Lung (tissue), 12 donors: ENCODE data around the gene CNTNAP2. TPM values are rescaled to one million over a fixed set of nuclear protein-coding genes. Genes with fewer than 3 reads are reported as not detected.

ENCODE experiments used
- ATAC-seq: fragments of 200-7000 bp; cut with Tn5 transposase; one replicate; pipeline ENCODE4 v1.9.1; 2020; ENCODE audit warnings: moderate number of reproducible peaks; ENCODE audit not compliant: insufficient read depth, low FRiP score
- DNase-seq, 3 donors: peaks; one replicate each; pipeline ENCODE4 v3.0.0-alpha.2; 2013 to 2017
- H3K27ac ChIP-seq, 2 donors: one replicate each; pipeline ENCODE4 v1.5.1; 2013; ENCODE audit warnings: mild to moderate bottlenecking in 2 of 2, moderate library complexity in 2 of 2, control low read depth in 1 of 2, inconsistent platforms in 1 of 2, low read depth in 1 of 2, low read length in 1 of 2
- H3K27me3 ChIP-seq, 3 donors: one replicate each; pipeline ENCODE4 v1.5.1; 2013; ENCODE audit warnings: low read length in 2 of 3; ENCODE audit not compliant: control insufficient read depth in 3 of 3, insufficient read depth in 3 of 3
- H3K36me3 ChIP-seq, 4 donors: one replicate each; pipeline ENCODE4 v1.5.1; 2013; ENCODE audit warnings: low read length in 4 of 4, mild to moderate bottlenecking in 1 of 4, moderate library complexity in 1 of 4; ENCODE audit not compliant: control insufficient read depth in 4 of 4, insufficient read depth in 4 of 4
- H3K4me1 ChIP-seq, 5 donors: one replicate each; pipeline ENCODE4 v1.5.1; 2013; ENCODE audit warnings: low read length in 5 of 5, mild to moderate bottlenecking in 2 of 5, moderate library complexity in 1 of 5; ENCODE audit not compliant: control insufficient read depth in 5 of 5, insufficient read depth in 5 of 5
- H3K4me3 ChIP-seq: one replicate; pipeline ENCODE4 v1.5.1; 2013; ENCODE audit warnings: mild to moderate bottlenecking, control low read depth, moderate library complexity
- H3K9ac ChIP-seq, 2 donors: one replicate each; pipeline ENCODE4 v1.5.1; 2013; ENCODE audit warnings: low read length in 2 of 2, control low read depth in 1 of 2; ENCODE audit not compliant: insufficient read depth in 1 of 2
- H3K9me3 ChIP-seq, 4 donors: one replicate each; pipeline ENCODE4 v1.5.1; 2013; ENCODE audit warnings: low read length in 3 of 4, mild to moderate bottlenecking in 1 of 4, moderate library complexity in 1 of 4; ENCODE audit not compliant: control insufficient read depth in 4 of 4, insufficient read depth in 3 of 4
- WGBS, 2 donors: extraction: QIAGEN DNeasy Blood & Tissue Kit; methylation state at CpG; one replicate each; pipeline ENCODE4 v1.1.7; 2013; 5-methylcytosine and 5-hydroxymethylcytosine counted together
- polyA plus RNA-seq, 2 donors: library from polyadenylated mRNA; stranded (reverse); fragments of 200-250 nt; gene quantifications; one replicate each; pipeline ENCODE4 v1.2.1, GENCODE V29; 2013
- total RNA-seq, 2 donors: library from RNA; depleted of rRNA in 1 of 2; stranded (reverse); fragments of >200 nt in 1 of 2; gene quantifications; one replicate each; pipeline ENCODE4 v1.2.1, GENCODE V29; 2014 to 2021
- TF ChIP-seq, protein P1 (sequence below): IDR thresholded peaks from 2 replicates; pipeline ENCODE4 v1.5.1; 2012; ENCODE audit warnings: mild to moderate bottlenecking; ENCODE audit errors: control extremely low read depth, extremely low read depth
- donor health status: control.
- donor health status: control.
- donor health status: Bipolar disorder and iron deficiency.
- donor health status: healthy.
- donor health status: DM: yes; HTN: yes; CAD: no.

CNTNAP2 gene
- total and polyA plus RNA-seq, 4 donors, result 0.18 to 45.3 (median 0.52) TPM

DNA sequence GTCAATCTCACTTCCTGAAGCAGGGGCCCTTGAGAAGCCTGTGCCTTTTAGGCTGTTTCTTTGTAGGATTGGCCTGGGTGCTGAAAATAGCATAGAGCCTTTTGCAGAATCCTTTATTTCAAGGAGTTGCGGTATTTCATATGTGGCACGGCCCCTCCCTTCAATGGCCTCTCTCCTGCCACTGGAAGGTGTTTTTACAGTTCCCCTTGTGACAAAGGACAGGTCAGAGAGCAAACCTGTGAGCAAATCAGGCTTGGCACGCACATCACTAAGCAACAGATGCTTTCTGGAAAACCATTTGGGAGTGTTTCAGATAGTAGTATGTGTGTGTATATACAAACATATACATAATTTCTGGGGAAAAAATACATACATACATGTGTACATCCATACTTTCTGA, 2085.4 kb downstream of the CNTNAP2 start:
- WGBS, 2 donors, result 54 to 80% methylated on average over 3 of the region's 3 CpGs

DNA sequence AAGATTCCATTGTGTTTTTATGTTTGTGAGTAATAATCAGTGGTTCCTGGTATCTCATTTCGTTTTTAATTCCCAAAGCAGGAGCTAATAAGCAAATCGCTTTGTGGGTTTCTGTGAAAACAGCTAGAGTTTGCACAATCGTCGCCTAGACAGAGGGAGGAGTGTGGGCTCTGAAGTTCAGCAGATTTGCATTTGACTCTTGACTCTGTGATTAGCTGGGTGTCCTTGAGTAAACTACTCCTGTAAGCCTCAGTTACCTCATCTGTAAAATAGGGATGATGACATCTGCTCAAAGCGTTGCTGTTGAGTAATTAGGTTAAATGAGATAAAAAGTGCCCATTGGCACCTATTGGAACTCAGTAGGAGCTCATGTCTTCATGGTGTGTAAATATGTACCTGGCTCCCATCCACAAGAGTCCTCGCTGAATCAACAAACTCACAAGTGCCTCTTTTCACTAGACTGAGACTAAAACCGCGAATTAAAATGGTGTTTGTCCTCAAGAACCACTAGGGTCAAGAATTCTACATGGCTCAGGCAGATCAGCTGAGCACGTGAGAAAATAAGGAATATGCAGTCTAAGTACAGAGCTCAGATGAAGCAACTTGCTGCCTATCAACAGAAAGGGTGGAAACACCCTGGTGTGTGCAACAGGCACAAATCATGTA, 2088.2 kb downstream of the CNTNAP2 start:
- TF ChIP-seq, protein P1, sequence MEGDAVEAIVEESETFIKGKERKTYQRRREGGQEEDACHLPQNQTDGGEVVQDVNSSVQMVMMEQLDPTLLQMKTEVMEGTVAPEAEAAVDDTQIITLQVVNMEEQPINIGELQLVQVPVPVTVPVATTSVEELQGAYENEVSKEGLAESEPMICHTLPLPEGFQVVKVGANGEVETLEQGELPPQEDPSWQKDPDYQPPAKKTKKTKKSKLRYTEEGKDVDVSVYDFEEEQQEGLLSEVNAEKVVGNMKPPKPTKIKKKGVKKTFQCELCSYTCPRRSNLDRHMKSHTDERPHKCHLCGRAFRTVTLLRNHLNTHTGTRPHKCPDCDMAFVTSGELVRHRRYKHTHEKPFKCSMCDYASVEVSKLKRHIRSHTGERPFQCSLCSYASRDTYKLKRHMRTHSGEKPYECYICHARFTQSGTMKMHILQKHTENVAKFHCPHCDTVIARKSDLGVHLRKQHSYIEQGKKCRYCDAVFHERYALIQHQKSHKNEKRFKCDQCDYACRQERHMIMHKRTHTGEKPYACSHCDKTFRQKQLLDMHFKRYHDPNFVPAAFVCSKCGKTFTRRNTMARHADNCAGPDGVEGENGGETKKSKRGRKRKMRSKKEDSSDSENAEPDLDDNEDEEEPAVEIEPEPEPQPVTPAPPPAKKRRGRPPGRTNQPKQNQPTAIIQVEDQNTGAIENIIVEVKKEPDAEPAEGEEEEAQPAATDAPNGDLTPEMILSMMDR, result no peak
- H3K4me3 ChIP-seq, result no peak overlapping the region
- H3K9me3 ChIP-seq, result peaks cover 0 to 2% (median 0%) of the 10 kb centered on the region in 4 donors
- no peak overlapping the region for H3K9ac ChIP-seq
- WGBS, 2 donors, result 64 to 84% methylated on average over 9 of the region's 9 CpGs
- H3K27ac ChIP-seq, result no peak overlapping the region
- peak in 2 of 3 donors; percentile 17 to 65 for DNase-seq
- ATAC-seq, result peak; percentile 58
- H3K4me1 ChIP-seq, result peaks cover 0 to 1% (median 0%) of the 10 kb centered on the region in 5 donors
- no peaks in the 10 kb centered on the region for H3K36me3 ChIP-seq
- H3K27me3 ChIP-seq, result no peaks in the 10 kb centered on the region

More for the DNA sequence above, 2085.4 kb downstream of the CNTNAP2 start:
- H3K27me3 ChIP-seq, result no peaks in the 10 kb centered on the region
- H3K36me3 ChIP-seq, result no peaks in the 10 kb centered on the region
- no peak overlapping the region for H3K4me3 ChIP-seq
- no peak for ATAC-seq
- no peak for DNase-seq
- peaks cover 0 to 3% (median 0%) of the 10 kb centered on the region in 4 donors for H3K9me3 ChIP-seq
- TF ChIP-seq, protein P1, result no peak
- H3K4me1 ChIP-seq, result no peaks in the 10 kb centered on the region
- H3K9ac ChIP-seq, result no peak overlapping the region
- H3K27ac ChIP-seq, result no peak overlapping the region

GRCh38 chr7:148209643-148210190, 2093.1 kb downstream of the CNTNAP2 start:
- WGBS, 2 donors, result 79 to 87% methylated on average over 6 of the region's 6 CpGs
- H3K9ac ChIP-seq, result no peak overlapping the region
- H3K4me3 ChIP-seq, result no peak overlapping the region
- H3K27ac ChIP-seq, result no peak overlapping the region
- DNase-seq, result no peak
- peaks cover 0 to 2% (median 0%) of the 10 kb centered on the region in 4 donors for H3K9me3 ChIP-seq
- TF ChIP-seq, protein P1, result no peak
- H3K27me3 ChIP-seq, result no peaks in the 10 kb centered on the region
- no peaks in the 10 kb centered on the region for H3K36me3 ChIP-seq
- peaks cover 0 to 30% (median 4%) of the 10 kb centered on the region in 5 donors for H3K4me1 ChIP-seq
- ATAC-seq, result no peak
